GM21576 (cell line): ENCODE data around the gene PI4KA.
"Not testable (repeated sequence)": the region's sequence is repeated elsewhere in the genome, so short reads cannot be mapped to it uniquely, and the experiment has no call there.

ENCODE experiments used
- ATAC-seq: cut with Tn5 transposase; IDR thresholded peaks from one replicate; pipeline ENCODE4 v1.9.1; 2021; ENCODE audit warnings: mild to moderate bottlenecking, moderate library complexity; ENCODE audit not compliant: unreplicated experiment

Gene PI4KA

DNA sequence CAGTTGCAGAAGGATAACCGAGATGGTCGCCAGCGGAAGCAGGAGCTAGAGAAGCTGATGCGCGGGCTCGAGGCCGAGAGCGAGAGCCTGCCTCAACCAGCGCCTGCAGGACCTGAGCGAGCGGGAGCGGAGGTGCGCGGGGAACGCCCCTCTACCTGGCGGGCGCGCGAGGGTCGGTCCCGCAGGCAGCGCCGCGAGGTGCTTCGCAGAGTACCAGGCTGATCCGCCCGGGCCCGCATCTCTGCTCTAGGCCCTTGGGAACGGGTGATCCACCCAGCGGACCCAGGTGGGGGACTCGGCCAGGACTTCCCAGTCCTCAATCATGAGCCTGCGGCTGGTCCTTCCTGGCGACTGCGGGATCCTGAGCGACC lies 156.5 kb downstream of the PI4KA start:
- ATAC-seq, result peak; percentile 10

DNA sequence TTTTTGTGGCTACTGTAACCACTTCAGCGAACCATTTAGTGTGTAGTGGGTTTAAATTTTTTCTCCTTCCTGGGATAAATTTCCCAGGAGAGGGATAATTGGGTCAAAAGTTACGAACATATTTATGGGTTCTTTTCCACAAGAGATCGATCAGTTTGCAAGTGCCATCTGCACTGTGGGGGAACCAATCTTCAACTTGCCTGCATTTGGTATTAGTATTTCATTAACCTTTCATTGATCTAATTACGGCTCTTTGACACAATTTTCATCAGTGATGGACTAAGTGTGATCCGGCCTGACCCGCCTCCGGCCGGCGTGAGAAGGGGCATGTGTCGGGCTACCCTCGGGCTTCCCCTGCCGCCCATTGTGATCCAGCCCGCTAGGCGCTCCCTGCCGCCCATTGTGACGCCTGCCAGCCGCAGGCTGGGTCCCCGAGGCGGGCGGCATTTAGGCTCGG lies 156.9 kb downstream of the PI4KA start:
- ATAC-seq, result peak; percentile 4

DNA sequence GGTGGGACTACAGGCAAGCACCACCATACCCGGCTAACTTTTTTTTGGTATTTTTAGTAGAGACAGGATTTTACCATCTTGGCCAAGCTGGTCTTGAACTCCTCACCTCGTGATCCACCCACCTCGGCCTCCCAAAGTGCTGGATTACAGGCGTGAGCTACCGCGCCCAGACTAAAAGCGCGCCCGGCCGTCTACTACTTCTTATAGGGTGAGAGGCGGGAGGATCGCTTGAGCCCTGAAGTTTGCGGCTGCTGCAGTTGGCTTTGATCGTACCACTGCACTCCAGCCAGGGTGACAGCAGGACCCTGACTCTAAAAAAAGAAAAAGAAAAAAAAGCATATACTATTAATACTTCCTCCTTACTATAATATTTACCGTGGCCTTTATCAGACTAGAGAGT lies 158.3 kb downstream of the PI4KA start:
- ATAC-seq, result not testable (repeated sequence)

DNA sequence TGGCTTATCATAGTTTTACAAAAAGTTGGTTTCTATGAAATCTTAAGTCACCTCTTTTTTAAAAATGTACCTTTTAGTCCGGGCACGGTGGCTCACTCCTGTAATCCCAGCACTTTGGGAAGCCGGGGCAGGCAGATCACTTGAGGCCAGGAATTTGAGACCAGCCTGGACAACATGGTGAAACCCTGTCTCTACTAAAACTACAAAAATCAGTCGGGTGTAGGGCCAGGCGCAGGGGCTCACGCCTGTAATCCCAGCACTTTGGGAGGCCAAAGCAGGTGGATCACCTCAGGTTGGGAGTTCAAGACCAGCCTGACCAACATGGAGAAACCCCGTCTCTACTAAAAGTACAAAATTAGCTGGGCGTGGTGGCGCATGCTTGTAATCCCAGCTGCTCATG lies 158.8 kb downstream of the PI4KA start:
- not testable (repeated sequence) for ATAC-seq

DNA sequence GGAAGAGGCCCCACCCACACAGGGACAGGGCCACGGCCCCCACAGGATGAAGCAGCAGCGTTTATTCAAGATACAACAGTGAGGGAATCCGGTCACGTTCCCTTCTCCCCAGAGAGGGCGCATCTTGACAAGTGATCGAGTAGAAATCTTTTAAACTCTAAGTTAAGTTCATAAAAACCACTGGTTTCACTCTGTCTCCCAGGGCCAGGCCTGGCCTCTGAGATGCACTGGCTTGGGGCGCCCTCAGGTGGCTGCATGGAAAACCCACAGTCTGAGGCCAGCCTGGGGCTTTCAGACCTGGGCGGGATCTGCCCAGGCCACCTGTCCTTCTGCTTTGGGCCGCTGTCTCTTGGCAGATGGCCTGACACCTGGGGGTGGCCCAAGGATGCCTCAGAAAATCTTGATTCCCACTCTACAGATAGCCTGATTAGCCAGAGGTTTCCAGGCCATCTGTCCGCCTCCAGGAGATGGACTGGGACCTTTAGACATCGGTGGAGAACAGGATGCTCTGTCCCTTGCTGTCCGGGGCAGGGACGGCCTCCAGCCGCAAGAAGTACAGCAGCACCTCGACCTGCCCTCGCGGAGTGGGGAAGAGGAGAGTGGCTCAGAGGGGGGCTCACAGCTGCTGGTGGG lies 161.0 kb downstream of the PI4KA start:
- not testable (repeated sequence) for ATAC-seq

DNA sequence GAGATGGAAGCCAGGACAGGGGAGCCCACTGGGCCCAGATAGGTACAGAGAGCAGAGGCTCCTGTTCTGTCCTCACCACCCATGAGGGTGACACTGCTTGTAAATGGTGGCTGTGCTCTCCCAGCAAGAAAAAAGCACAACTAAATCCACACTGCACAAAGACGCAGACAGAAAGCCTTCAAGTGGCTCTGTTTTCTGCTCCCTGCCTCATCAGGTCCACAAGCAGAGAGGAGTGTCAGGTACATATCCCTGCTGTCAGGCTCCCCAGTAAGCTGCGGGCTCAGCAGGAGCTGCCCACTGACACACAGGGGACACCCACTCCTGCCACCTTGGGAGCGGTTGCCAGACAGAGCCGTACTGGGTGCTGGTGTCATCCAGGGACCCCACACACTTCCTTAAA lies 162.6 kb downstream of the PI4KA start:
- ATAC-seq, result not testable (repeated sequence)

DNA sequence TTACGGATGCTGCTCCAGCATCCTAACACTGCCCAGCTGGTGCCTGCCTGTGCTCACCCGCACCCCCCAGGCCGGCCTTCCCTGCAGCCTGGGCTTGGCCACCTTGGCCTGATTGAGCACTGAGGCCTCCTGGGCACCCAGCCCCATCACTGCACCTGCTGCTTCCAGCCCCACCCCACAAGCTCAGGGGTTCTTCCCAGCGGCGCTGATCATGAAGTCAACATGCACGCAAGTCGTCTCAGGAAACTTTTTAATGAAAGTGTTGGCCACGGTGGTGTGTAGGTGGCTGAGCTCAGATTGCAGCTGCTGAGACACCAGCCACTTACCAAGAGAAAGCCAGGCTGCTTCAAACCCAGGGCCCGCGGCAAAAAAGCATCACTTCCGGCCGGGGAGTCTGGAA lies 163.4 kb downstream of the PI4KA start:
- not testable (repeated sequence) for ATAC-seq

DNA sequence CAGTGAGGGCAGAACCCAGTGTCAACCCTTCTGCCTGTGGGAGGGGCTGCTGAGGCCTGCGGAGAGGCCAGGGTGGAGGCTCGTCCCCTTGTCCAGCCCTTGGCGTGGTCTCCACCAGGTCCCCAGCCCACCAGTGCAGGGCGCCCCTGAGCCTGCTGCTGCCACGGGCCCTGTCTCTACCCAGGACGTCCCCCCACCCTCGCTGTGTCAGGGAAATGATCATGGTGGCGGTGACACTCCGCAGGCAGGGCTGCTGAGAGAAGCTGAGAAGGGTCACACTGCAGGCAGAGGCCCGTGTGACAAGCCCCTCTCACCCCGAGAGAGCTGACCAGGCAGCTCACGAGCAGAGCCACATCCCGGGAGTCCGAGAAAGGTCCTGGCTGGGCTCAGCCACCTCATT lies 164.4 kb downstream of the PI4KA start:
- not testable (repeated sequence) for ATAC-seq

DNA sequence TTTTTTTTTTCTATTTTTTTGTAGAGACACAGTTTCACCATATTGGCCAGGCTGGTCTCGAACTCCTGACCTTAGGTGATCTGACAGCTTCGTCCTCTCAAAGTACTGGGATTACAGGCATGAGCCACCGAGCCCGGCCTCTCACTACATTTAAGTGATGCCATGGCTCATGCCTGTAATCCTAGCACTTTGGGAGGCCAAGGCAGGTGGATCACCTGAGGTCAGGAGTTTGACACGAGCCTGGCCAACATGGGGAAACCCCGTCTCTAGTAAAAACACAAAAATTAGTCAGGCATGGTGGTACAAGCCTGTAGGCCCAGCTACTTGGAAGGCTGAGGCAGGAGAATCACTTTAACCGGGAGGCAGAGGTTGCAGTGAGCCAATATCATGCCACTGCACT lies 165.7 kb downstream of the PI4KA start:
- not testable (repeated sequence) for ATAC-seq

DNA sequence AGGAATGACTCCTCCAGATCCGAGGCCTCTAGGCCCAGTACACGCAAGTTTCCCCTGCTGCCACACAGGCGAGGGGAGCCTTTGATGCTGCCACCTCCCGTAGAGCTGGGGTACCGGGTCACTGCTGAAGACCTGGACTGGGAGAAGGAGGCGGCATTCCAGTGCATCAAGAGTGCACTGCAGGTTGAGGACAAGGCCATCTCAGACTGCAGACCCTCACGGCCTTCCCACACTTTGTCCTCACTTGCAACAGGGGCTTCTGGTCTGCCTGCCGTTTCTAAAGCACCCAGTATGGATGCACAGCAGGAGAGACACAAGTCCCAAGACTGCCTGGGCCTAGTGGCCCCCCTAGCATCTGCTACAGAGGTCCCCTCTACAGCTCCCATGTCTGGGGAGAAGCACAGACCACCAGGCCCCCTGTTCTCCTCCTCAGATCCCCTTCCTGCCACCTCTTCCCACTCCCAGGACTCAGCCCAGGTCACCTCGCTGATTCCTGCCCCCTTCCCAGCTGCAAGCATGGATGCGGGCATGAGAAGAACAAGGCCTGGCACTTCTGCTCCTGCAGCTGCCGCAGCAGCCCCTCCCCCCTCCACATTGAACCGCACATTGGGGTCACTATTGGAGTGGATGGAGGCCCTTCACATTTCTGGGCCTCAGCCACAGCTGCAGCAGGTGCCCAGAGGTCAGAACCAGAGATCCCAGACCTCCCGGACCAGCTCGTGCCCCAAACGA lies 167.9 kb downstream of the PI4KA start:
- ATAC-seq, result not testable (repeated sequence)

DNA sequence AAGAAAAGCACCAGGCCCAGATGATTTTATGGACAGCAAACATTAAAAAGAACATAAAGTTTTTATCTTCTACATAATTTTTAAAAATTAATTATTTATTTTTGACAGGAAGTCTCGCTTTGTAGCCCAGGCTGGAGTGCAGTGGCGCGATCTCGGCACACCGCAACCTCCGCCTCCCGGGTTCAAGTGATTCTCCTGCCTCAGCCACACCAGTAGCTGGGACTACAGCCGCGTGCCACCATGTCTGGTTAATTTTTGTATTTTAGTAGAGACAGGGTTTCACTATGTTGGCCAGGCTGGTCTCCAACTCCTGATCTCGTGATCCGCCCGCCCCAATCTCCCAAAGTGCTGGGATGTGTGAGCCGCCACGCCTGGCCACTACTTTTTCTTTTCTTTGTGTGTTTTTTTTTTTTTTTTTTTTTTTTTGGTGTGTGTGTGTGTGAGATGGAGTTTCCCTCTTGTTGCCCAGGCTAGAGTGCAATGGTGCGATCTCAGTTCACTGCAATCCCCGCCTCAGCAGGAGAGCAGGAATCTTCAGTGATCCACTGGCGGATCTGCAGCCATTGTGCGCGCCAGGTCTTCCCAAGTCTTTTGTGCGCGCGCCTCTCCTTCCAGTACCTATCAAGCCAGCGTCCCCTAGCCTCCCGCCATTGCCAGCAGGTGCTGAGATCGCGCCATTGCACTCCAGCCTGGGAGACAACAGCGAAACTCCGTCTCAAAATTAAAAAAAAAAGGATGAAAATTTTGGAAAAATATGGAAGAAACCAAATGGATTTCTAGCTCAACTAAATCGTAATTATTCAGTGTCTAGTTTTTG lies 171.0 kb downstream of the PI4KA start:
- not testable (repeated sequence) for ATAC-seq

DNA sequence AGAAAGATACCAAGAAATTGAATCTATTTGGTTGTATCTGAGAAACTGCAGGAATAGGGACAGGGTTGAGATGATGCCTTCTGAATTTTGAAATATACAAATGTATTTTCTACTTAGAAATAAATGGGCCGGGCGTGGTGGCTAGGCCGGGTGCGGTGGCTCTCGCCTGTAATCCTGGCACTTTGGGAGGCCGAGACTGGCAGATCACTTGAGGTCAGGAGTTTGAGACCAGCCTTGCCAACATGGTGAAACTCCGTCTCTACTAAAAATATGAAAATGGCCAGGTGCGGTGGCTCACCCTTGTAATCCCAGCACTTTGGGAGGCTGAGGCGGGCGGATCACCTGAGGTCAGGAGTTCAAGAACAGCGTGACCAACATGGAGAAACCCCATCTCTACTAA lies 172.8 kb downstream of the PI4KA start:
- not testable (repeated sequence) for ATAC-seq

DNA sequence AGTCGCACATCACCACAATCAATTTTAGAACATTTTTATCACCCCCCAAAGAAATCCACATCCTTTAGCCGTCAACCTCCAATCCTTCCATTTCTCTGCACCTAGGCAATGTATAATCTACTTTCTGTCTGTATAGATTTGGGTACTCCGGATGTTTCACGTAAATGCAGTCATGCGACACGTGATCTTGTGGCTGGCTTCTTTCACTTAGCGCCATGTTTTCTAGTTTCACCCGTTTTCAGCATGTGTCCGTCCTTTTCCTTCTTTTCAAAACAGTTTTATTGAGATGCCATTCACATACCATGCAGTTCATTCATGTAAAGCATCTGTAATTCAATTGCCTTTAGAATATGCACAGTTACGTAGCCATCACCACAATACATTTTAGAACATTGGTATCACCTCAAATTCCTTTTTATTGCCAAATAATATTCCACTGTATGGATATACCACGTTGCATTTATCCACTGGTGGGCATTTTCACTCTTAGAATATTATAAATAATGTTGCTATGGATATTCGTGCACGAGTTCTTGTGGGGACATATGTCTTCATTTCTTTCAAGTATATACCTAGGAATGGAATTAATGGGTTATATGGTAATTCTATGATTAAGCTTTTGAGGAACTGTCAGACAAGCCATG lies 179.7 kb downstream of the PI4KA start:
- not testable (repeated sequence) for ATAC-seq

DNA sequence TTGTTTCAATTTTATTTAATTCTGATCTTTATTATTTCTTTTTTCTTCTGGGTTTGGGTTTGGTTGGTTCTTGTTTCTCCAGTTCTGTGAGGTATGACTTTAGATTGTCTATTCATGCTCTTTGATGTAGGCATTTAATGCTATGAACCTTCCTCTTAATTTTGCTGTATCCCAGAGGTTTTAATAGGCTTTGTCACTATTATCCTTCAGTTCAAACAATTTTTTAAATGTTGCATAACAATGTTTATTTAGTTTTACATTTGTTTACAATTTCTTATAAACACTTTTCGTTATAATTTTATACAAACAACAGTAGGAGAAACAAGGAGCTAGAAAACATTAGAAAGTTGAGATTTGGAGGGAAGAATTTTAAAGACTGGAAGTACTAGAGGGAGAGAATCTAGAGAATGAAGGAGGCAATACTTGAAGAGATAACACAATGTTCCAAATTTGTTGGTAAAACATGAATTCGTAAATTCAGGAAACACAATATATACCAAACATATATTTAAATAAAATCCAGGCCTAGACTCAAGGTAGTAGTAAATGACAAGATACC lies 180.8 kb downstream of the PI4KA start:
- ATAC-seq, result no peak

DNA sequence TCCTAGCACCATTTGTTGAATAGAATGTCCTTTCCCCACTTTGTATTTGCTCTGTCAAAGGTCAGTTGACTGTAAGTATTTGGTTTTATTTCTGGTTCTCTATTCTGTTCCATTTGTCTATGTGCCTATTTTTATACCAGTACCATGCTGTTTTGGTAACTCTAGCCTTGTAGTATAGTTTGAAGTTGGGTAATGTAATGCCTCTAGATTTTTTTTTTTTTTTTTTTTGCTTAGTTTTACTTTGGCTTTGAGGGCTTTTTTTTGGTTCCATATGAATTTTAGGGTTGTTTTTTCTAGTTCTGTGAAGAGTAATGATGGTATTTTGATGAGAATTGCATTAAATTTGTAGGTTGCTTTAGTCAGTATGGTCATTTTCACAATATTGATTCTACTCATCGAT lies 183.0 kb downstream of the PI4KA start:
- ATAC-seq, result not testable (repeated sequence)

DNA sequence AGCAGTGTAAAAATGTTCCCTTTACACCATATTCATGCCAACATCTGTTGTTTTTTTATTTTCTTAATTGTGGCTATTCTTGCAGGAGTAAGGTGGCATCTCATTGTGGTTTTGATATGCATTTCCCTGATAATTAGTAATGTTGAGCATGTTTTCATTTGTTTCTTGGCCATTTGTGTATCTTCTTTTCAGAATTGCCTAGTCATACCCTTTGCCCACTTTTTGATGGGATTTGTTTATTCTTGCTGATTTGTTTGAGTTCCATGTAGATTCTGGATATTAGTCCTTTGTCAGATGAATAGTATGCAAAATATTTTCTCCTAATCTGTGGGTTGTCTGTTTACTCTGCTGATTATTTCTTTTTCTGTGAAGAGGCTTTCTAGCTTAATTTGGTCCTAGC lies 183.6 kb downstream of the PI4KA start:
- ATAC-seq, result no peak

DNA sequence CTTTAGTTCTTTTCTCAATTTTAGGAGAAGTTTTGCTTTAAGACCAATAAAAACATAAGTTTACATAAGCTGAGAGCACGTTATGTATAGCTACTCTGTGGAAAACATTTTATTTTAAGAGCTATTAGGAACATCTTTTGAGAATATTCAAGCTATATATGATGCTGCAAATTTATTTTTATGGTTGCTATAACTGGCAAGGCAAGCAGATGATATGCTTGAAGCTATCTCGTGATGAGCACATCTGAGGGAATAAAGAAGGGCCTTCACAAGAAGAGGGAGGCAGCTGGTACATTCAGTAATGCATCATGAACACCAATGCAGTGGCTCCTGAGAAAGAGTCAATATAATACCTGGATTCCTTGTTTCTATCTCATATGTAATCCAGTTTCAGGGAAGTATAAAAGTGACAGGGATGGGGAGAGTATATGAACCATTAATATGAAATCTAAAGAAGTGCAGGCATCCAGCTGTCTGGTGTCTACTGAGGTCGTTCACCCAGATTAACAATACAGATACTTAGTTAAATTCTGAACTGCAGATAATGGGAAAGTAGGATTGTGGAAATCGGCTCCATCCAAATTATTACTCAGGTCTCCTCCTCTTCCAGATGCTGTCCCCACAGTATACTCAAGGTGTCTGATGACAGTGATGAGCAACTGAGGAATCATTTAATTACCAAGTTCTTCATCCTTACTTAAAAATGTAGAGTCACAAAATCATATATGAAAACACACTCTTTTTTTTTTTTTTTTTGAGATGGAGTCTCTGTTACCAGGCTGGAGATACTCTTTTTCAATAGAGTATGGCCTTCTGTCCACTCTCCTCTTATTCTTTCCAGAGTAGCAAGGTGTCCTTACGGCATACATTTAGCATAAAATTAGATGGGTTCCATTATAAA lies 185.1 kb downstream of the PI4KA start:
- no peak for ATAC-seq

DNA sequence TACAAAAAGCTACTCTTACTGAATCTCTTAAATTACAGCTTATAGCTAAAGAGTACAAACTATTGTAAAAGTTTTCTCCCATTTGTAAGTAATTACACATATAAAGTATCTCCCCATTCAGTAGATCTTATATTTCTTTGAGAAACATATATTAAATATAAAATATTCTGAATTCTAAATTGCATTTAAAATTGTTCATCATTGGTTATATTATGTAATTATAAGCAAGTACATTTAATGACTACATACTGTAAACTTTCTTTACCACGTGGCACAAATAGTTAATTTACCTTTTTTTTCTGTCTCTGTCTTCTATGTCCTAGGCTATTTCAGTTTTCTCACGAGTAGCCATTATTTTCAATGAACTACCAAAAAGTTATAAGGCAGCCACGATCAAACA lies 185.9 kb downstream of the PI4KA start:
- ATAC-seq, result no peak

DNA sequence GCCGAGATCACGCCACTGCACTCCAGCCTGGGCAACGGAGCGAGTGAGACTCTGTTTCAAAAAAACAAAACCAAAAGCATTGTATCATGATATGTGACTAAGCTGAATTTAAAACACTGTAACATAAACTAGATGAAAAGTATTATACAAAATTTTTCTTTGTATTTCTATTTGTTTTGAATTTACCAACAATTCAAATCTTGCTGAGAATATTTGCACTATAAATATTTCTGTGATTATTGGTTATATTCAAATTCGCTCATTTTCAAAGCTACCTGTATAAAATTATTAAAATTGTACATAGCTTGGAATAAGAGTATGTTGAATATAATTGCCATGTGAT lies 186.6 kb downstream of the PI4KA start:
- no peak for ATAC-seq
